ENCODE data around the gene DEFB112. TPM values are rescaled to one million over a fixed set of nuclear protein-coding genes. Genes with fewer than 3 reads are reported as not detected.

The DEFB112 gene
- total RNA-seq, 2 experiments from 2014 or later: not detected

GRCh38 chr6:50047026-50047425 is 2.7 kb downstream of the DEFB112 start:
- CTCF ChIA-PET (ENCODE audit: unreplicated experiment): no interaction called here
- no peak overlapping the region for H3K4me2 ChIP-seq (ENCODE audit: low read length)
- no peaks in the 10 kb centered on the region for H4K20me1 ChIP-seq (ENCODE audit: insufficient read depth, low read length)
- no TSS peak for BruUV-seq (replicated peaks)
- no peaks in the 10 kb centered on the region for H3K4me1 ChIP-seq (ENCODE audit: insufficient read depth, low read length, poor library complexity, severe bottlenecking)
- no peaks in the 10 kb centered on the region for H3K36me3 ChIP-seq (ENCODE audit: insufficient read depth, low read length)
- intact Hi-C loops (cut with micrococcal nuclease; ENCODE audit: unreplicated experiment): no loop called here
- no peaks in the 10 kb centered on the region for H3K9me2 ChIP-seq (ENCODE audit: insufficient read depth, low read length)
- H3K27ac ChIP-seq (ENCODE audit: low read depth, low read length, poor library complexity, severe bottlenecking): no peak overlapping the region
- H2AFZ ChIP-seq (ENCODE audit: low read length): no peak overlapping the region
- POLR2A ChIA-PET: no interaction called here
- no peak for DNase-seq (ENCODE audit: low spot score)
- H3K4me3 ChIP-seq (ENCODE audit: low read depth, low read length, poor library complexity, severe bottlenecking): no peak overlapping the region
- no peaks in the 10 kb centered on the region for H3K79me2 ChIP-seq (ENCODE audit: insufficient read depth, low read depth, low read length)
- no peak for TF ChIP-seq CTCF (conservative IDR thresholded peaks at IDR 0.05; ENCODE audit: low read length)
- no peak for TF ChIP-seq EZH2phosphoT487 (IDR thresholded peaks at IDR 0.05; ENCODE audit: borderline replicate concordance, low read depth, low read length)
- no peaks in the 10 kb centered on the region for H3K9me3 ChIP-seq (ENCODE audit: low read length)

- POLR2A ChIA-PET: interaction anchor here (1.5 kb wide), 1 partner anchor 16 kb away, joined by 6 read pairs; no protein-coding TSS in a partner anchor
- Histone ChIP-seq H3K79me2 (ENCODE audit: insufficient read depth, low read depth, low read length) (no peaks in the 10 kb centered on the region), H4K20me1 (ENCODE audit: insufficient read depth, low read length) (no peaks in the 10 kb centered on the region), H3K4me2 (ENCODE audit: low read length) (no peak overlapping the region), H3K4me1 (ENCODE audit: insufficient read depth, low read length, poor library complexity, severe bottlenecking) (no peaks in the 10 kb centered on the region), H3K9me3 (ENCODE audit: low read length) (no peaks in the 10 kb centered on the region), H3K27ac (ENCODE audit: low read depth, low read length, poor library complexity, severe bottlenecking) (no peak overlapping the region), H3K4me3 (ENCODE audit: low read depth, low read length, poor library complexity, severe bottlenecking) (no peak overlapping the region), H2AFZ (ENCODE audit: low read length) (no peak overlapping the region), H3K9me2 (ENCODE audit: insufficient read depth, low read length) (no peaks in the 10 kb centered on the region), H3K36me3 (ENCODE audit: insufficient read depth, low read length) (no peaks in the 10 kb centered on the region)
- intact Hi-C loops (cut with micrococcal nuclease; ENCODE audit: unreplicated experiment): no loop called here
- no peak for DNase-seq (ENCODE audit: low spot score)
- CTCF ChIA-PET (ENCODE audit: unreplicated experiment): no interaction called here
- TF ChIP-seq CTCF (conservative IDR thresholded peaks at IDR 0.05; ENCODE audit: low read length): peak; percentile 40; the same call in 1 of the 2 replicates
- TF ChIP-seq EZH2phosphoT487 (IDR thresholded peaks at IDR 0.05; ENCODE audit: borderline replicate concordance, low read depth, low read length): no peak
- BruUV-seq (replicated peaks): no TSS peak
Observed at GRCh38 chr6:50030777-50031562, 18.8 kb downstream of the DEFB112 start.

- no peak overlapping the region for H3K27ac ChIP-seq (ENCODE audit: low read depth, low read length, poor library complexity, severe bottlenecking)
- H3K36me3 ChIP-seq (ENCODE audit: insufficient read depth, low read length): no peaks in the 10 kb centered on the region
- intact Hi-C loops (cut with micrococcal nuclease; ENCODE audit: unreplicated experiment): no loop called here
- H3K79me2 ChIP-seq (ENCODE audit: insufficient read depth, low read depth, low read length): no peaks in the 10 kb centered on the region
- no peaks in the 10 kb centered on the region for H3K9me3 ChIP-seq (ENCODE audit: low read length)
- H3K4me3 ChIP-seq (ENCODE audit: low read depth, low read length, poor library complexity, severe bottlenecking): no peak overlapping the region
- ChIA-PET POLR2A (no interaction called here), CTCF (ENCODE audit: unreplicated experiment) (no interaction called here)
- no peak for TF ChIP-seq EZH2phosphoT487 (IDR thresholded peaks at IDR 0.05; ENCODE audit: borderline replicate concordance, low read depth, low read length)
- TF ChIP-seq CTCF (conservative IDR thresholded peaks at IDR 0.05; ENCODE audit: low read length): no peak
- no peak overlapping the region for H2AFZ ChIP-seq (ENCODE audit: low read length)
- no peaks in the 10 kb centered on the region for H3K4me1 ChIP-seq (ENCODE audit: insufficient read depth, low read length, poor library complexity, severe bottlenecking)
- no peak overlapping the region for H3K4me2 ChIP-seq (ENCODE audit: low read length)
- DNase-seq (ENCODE audit: low spot score): no peak
- no TSS peak for BruUV-seq (replicated peaks)
- no peaks in the 10 kb centered on the region for H3K9me2 ChIP-seq (ENCODE audit: insufficient read depth, low read length)
- no peaks in the 10 kb centered on the region for H4K20me1 ChIP-seq (ENCODE audit: insufficient read depth, low read length)
Observed at GRCh38 chr6:50030350-50030749, 19.4 kb downstream of the DEFB112 start.
